Hepatocyte (in vitro differentiated cells): ENCODE data around the gene SPRED2. TPM values are rescaled to one million over a fixed set of nuclear protein-coding genes. Genes with fewer than 3 reads are reported as not detected.
A peak's percentile ranks its signal among the peaks of the same experiment; 100 is the strongest.

Source experiments
- DNase-seq: peaks from one replicate; pipeline ENCODE4 v3.0.0-alpha.2; 2016; ENCODE audit warnings: low spot score
- H2AFZ ChIP-seq: fragments of 200-600 bp; sonication (generic); 2 replicates; pipeline ENCODE4 v1.6.0; 2016; ENCODE audit warnings: antibody characterized with exemption, mild to moderate bottlenecking
- H3K27ac ChIP-seq: fragments of 200-600 bp; sonication (generic); 2 replicates; pipeline ENCODE4 v1.5.1; 2016; ENCODE audit warnings: mild to moderate bottlenecking
- H3K27me3 ChIP-seq: fragments of 200-600 bp; sonication (generic); 2 replicates; pipeline ENCODE4 v1.6.1; 2016
- H3K36me3 ChIP-seq: fragments of 200-600 bp; sonication (generic); replicated peaks from 2 replicates; pipeline ENCODE4 v1.5.1; 2016; ENCODE audit warnings: low read depth; ENCODE audit not compliant: insufficient read depth
- H3K4me1 ChIP-seq: fragments of 200-600 bp; sonication (generic); 2 replicates; pipeline ENCODE4 v1.5.1; 2016; ENCODE audit warnings: mild to moderate bottlenecking, moderate library complexity; ENCODE audit not compliant: insufficient read depth
- H3K4me2 ChIP-seq: fragments of 200-600 bp; sonication (generic); 2 replicates; pipeline ENCODE4 v1.6.0; 2016
- H3K4me3 ChIP-seq: fragments of 200-600 bp; sonication (generic); 2 replicates; pipeline ENCODE4 v1.5.1; 2016; ENCODE audit warnings: mild to moderate bottlenecking
- H3K79me2 ChIP-seq: fragments of 200-600 bp; sonication (generic); 2 replicates; pipeline ENCODE4 v1.6.0; 2017; ENCODE audit warnings: mild to moderate bottlenecking
- H3K9me2 ChIP-seq: fragments of 200-600 bp; sonication (generic); replicated peaks from 2 replicates; pipeline ENCODE4 v1.6.0; 2017; ENCODE audit warnings: mild to moderate bottlenecking; ENCODE audit not compliant: insufficient read depth
- H3K9me3 ChIP-seq: fragments of 200-600 bp; sonication (generic); 2 replicates; pipeline ENCODE4 v1.5.1; 2016; ENCODE audit warnings: low read depth, mild to moderate bottlenecking
- H4K20me1 ChIP-seq: fragments of 200-600 bp; sonication (generic); 2 replicates; pipeline ENCODE4 v1.6.0; 2016; ENCODE audit warnings: mild to moderate bottlenecking; ENCODE audit not compliant: insufficient read depth, poor library complexity, severe bottlenecking
- CTCF ChIP-seq: fragments of 200-600 bp; sonication (generic); IDR thresholded peaks from 2 replicates; pipeline ENCODE4 v1.5.1; 2016; ENCODE audit warnings: antibody characterized with exemption, mild to moderate bottlenecking; ENCODE audit not compliant: poor library complexity
- EZH2 ChIP-seq: fragments of 200-600 bp; sonication (generic); IDR thresholded peaks from 2 replicates; pipeline ENCODE4 v1.6.1; 2016; ENCODE audit warnings: antibody characterized with exemption, mild to moderate bottlenecking, borderline replicate concordance
- EZH2phosphoT487 ChIP-seq: fragments of 200-600 bp; sonication (generic); IDR thresholded peaks from one replicate; pipeline ENCODE4 v1.6.1; 2018; ENCODE audit warnings: antibody characterized with exemption, mild to moderate bottlenecking, low read depth, moderate library complexity; ENCODE audit not compliant: unreplicated experiment, severe bottlenecking
- WGBS: methylation state at CpG from one replicate; pipeline ENCODE4 v1.1.6; 2016; ENCODE audit warnings: low lambda C conversion rate; ENCODE audit errors: missing lambda C conversion rate; 5-methylcytosine and 5-hydroxymethylcytosine counted together
- polyA plus RNA-seq: library from polyadenylated mRNA; unstranded; fragments of >200 nt; fragmentation: Nextera tagmentation; extraction: Ambion mirVana; gene quantifications from 2 replicates; pipeline ENCODE4 v1.2.1, GENCODE V29; 2016
- total RNA-seq: library from RNA; depleted of rRNA; stranded (reverse); fragments of >200 nt; gene quantifications from 2 replicates; pipeline ENCODE4 v1.2.3, GENCODE V29; 2014

Gene SPRED2
- total and polyA plus RNA-seq, 2 experiments from 2014 or later: 12.7 to 14.1 TPM

GRCh38 chr2:65420712-65421431 lies 11.5 kb downstream of the SPRED2 start:
- Histone ChIP-seq H3K79me2 (peaks cover 95% of the 10 kb centered on the region), H3K4me3 (no peak overlapping the region), H3K9me2 (no peaks in the 10 kb centered on the region), H2AFZ (no peak overlapping the region), H3K4me1 (peaks cover 12% of the 10 kb centered on the region), H3K27ac (peak overlapping the region; percentile 69), H3K4me2 (peak overlapping the region; percentile 50), H3K36me3 (no peaks in the 10 kb centered on the region), H3K27me3 (no peaks in the 10 kb centered on the region), H3K9me3 (no peaks in the 10 kb centered on the region), H4K20me1 (peaks cover 2% of the 10 kb centered on the region)
- WGBS: 39% methylated on average over 6 of the region's 6 CpGs
- no peak for TF ChIP-seq CTCF
- TF ChIP-seq EZH2: no peak
- no peak for TF ChIP-seq EZH2phosphoT487
- DNase-seq: no peak

GRCh38 chr2:65417509-65418085 lies 14.8 kb downstream of the SPRED2 start:
- Histone ChIP-seq H3K9me2 (no peaks in the 10 kb centered on the region), H3K4me3 (no peak overlapping the region), H3K4me2 (no peak overlapping the region), H3K27me3 (no peaks in the 10 kb centered on the region), H3K9me3 (no peaks in the 10 kb centered on the region), H3K79me2 (peaks cover 95% of the 10 kb centered on the region), H2AFZ (no peak overlapping the region), H3K36me3 (no peaks in the 10 kb centered on the region), H3K4me1 (peaks cover 21% of the 10 kb centered on the region), H4K20me1 (peaks cover 2% of the 10 kb centered on the region), H3K27ac (no peak overlapping the region)
- TF ChIP-seq CTCF (no peak), EZH2 (no peak), EZH2phosphoT487 (no peak)
- 78% methylated on average over 3 of the region's 3 CpGs for WGBS
- no peak for DNase-seq

DNA sequence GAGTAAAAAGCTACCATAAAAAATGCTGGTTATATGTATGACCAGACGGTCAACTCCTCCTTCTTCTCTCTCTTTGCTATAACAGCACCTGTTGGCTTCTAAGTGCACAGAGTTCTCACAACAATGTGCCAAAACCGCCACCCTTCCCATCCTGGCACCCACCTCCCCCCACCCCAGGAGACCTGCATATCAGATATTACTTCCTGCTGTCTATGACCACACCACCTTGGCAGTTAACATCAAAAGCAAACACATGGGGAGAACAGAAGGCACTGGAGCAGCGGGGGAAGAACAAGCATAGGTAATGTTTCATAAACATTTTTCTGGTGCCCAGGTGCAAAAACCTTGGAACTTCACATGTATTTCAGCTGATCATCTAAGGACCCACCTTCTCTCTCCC lies 15.5 kb downstream of the SPRED2 start:
- DNase-seq: no peak
- Histone ChIP-seq H4K20me1 (peaks cover 2% of the 10 kb centered on the region), H3K36me3 (no peaks in the 10 kb centered on the region), H3K27ac (no peak overlapping the region), H3K9me3 (no peaks in the 10 kb centered on the region), H3K9me2 (no peaks in the 10 kb centered on the region), H3K4me3 (no peak overlapping the region), H3K4me2 (no peak overlapping the region), H3K4me1 (peaks cover 24% of the 10 kb centered on the region), H2AFZ (no peak overlapping the region), H3K79me2 (peaks cover 94% of the 10 kb centered on the region), H3K27me3 (no peaks in the 10 kb centered on the region)
- 92% methylated on average over 3 of the region's 3 CpGs for WGBS
- TF ChIP-seq EZH2phosphoT487: no peak
- TF ChIP-seq CTCF: no peak
- no peak for TF ChIP-seq EZH2
